Activated CD4-positive, CD25-positive, alpha-beta regulatory T cell treated with anti-CD3 and anti-CD28 coated beads, Interleukin-2, amount 50 U/mL, for 24 hours (primary cell): Measurements from ENCODE around the gene ITCH.
"Not testable (repeated sequence)": the region's sequence is repeated elsewhere in the genome, so short reads cannot be mapped to it uniquely, and the experiment has no call there.

Experiments used
- ATAC-seq, 2 donors: fragments of 150-1000 bp; cut with Tn5 transposase; one replicate each; pipeline ENCODE4 v1.10.0; 2021; ENCODE audit warnings: mild to moderate bottlenecking in 1 of 2, moderate library complexity in 1 of 2

Gene ITCH

DNA sequence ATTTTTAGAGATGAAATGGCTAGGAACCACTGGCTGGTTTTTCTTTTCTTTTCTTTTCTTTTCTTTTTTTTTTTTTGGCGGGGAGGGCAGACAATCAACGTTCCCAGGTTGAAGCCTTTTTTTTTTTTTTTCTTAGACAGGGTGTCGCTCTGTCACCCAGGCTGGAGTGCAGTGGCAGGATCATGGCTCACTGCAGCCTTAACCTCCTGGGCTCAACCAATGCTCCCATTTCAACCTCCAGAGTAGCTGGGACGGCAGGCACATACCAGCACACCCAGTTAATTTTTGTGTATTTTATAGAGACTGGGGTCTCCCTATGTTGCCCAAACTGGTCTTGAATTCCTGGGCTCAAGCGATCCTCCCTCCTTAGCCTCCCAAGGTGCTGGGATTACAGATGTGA lies 18.8 kb upstream of the ITCH start:
- ATAC-seq, result no peak

DNA sequence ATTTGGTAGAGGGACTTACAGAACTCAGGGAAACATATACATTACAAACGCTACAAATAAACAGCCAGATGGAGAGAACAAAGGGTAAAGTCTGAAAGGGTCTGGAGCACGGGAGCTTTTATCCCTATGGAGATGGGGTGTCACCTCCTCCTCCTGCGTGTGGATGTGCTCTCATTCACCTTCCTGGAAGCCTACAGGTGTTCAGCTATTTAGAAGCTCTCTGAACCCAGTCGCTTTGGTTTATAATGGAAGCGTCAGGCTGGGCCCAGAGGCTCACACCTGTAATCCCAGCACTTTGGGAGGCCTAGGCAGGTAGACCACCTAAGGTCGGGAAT lies 17.7 kb upstream of the ITCH start:
- ATAC-seq, result no peak

DNA sequence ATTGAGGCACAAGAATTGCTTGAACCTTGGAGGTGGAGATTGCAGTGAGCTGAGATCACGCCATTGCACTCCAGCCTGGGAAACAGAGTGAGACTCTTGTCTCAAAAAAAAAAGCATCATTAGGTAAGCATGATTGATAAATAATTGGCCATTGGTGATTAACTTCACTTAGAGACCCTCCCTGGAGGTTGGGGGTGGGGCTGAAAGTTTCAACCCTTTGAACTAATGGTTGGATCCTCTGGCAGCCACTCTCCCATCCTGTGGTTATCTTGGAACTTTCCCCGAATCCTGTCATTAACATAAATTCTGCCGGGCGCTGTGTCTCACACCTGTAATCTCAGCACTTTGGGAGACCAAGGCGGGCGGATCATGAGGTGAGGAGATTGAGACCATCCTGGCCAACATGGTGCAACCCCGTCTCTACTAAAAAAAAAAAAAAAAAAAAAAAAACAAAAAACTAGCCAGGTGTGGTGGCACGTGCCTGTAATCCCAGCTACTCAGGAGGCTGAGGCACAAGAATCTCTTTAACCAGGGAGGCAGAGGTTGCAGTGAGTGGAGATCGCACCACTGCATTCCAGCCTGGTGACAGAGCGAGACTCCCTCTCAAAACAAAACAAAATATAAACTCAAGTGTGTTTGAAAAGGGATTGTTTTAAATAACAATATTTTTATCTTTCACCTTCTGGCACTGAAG lies 17.1 kb upstream of the ITCH start:
- ATAC-seq, result not testable (repeated sequence)

DNA sequence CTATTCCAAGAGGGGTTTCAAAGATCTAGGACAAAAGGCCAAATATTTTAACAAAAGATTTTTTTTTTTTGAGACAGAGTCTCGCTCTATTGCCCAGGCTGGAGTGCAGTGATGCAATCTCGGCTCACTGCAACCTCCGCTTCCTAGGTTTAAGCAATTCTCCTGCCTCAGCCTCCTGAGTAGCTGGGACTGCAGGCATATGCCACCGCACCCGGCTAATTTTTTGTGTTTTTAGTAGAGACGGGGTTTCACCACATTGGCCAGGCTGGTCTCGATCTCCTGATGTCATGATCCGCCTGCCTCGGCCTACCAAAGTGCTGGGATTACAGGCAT lies 16.6 kb upstream of the ITCH start:
- ATAC-seq, result not testable (repeated sequence)

- ATAC-seq, result no peak
Observed at GRCh38 chr20:34347571-34347970, 15.5 kb upstream of the ITCH start.

- no peak for ATAC-seq
Observed at GRCh38 chr20:34350095-34350494, 13.0 kb upstream of the ITCH start.

- ATAC-seq, result not testable (repeated sequence)
Observed at GRCh38 chr20:34353467-34353866, 9.6 kb upstream of the ITCH start.

DNA sequence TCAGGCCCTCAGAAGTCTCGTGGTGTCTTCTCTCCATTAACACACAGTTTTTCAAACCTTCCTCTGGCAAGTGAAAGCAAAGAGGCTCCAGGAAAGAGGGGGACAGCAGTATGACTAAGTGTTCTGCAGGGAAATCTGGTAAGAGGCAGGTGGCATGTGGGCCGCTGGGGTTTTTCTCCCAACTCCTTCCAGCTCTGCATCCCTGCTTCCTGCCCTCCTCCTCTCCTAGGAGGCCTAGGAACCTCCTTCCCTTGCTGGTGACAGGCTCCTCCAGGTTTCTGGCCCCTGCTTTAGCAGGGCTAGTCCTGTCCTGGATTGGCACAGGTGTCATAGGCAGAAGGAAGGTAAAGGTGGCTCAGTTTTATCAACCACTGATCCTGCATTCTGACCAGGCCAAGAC lies 7.6 kb upstream of the ITCH start:
- ATAC-seq, result no peak

DNA sequence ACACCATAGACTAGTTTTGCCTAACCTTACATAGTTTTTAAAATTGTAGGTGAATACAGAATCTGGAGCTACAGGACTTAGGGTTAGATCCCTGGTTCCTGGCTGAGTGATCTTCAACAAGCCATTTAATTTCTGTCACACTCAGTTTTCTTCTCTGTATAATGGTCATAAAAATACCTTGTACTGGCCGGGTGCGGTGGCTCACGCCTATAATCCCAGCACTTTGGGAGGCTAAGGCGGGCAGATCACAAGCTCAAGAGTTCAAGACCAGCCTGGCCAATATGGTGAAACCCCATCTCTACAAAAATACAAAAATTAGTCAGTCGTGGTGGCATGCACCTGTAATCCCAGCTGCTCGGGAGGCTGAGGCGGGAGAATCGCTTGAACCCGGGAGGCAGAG lies 3.3 kb upstream of the ITCH start:
- not testable (repeated sequence) for ATAC-seq

- no peak for ATAC-seq
Observed at GRCh38 chr20:34362502-34363061, 491 bp upstream of the ITCH start.

DNA sequence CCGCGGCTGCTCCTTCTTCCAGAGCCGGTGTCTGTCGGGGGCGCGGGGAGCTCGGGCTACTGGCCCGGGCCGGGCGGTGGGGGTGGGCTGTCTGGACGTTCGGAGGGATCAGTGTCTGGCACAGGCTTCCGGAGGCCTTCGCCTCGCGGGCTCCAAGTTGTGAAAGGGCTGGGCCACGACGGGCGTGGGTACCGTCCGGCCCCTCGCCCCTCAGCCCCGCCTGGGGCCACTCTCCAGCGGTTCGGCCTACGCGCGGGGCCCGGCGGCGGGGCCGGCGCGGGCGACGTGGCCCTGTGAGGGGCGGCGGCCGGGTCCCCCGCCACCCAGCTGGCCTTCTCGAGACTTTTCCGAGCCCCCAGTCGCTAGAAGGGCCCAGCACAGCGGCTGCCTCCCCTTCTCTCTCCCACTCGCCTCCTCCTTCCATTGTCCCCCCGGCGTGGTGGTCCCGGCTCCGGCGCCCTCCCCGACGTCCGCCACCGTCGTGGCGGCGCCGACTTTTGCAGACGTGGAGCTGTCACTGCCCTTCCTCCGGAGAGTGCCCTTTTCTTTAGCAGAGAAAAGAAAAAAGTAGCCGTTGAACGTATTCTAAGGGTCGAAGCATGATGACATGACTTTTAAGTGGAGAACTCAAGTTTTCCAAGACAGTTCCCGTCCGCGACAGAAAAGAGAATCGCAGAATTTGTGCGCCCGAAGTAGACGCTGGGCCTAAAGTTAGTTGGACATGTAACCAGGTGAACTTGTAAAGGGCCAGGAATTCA lies 571 bp downstream of the ITCH start:
- peak; percentile 41 to 47 for ATAC-seq

- no peak for ATAC-seq
Observed at GRCh38 chr20:34364223-34364506, 1.1 kb downstream of the ITCH start.

- no peak for ATAC-seq
Observed at GRCh38 chr20:34365765-34366213, 2.7 kb downstream of the ITCH start.

DNA sequence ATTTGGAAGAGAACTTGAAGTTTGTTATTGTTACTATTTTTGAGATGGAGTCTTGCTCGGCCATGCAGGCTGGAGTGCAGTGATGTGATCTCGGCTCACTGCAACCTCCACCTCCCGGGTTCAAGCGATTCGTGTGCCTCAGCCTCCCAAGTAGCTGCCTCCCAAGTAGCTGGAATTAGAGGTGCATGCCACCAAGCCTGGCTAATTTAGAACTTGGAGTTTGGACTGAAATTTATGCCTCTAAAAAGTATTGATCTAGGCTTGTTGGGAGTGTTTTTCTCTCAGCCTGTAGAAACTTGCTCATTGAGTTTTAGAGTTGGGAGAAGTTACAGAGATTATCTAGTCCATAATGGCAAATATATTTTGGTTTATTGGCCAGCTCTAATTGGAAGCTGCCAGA lies 4.1 kb downstream of the ITCH start:
- ATAC-seq, result no peak

GRCh38 chr20:34367911-34368310 lies 4.8 kb downstream of the ITCH start:
- not testable (repeated sequence) for ATAC-seq

DNA sequence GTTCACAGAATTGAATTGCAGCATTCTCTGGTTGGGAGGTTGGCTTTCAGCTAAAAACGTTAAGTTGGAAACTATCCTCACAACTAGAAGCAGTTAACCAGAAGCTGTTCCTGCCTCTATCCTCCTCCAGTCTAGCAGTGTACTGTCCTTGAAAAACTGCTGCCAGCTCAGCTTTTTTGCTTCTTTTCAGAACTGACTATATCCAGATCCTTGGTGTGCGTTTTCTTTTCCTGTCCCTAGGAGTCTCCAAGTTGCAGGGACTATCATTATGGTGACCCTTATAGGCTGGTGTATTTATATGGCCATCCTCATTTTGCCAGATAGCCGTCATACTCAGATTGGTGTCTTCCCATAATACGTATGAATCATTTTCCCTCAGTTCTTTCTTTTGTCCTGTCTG lies 5.5 kb downstream of the ITCH start:
- ATAC-seq, result no peak

DNA sequence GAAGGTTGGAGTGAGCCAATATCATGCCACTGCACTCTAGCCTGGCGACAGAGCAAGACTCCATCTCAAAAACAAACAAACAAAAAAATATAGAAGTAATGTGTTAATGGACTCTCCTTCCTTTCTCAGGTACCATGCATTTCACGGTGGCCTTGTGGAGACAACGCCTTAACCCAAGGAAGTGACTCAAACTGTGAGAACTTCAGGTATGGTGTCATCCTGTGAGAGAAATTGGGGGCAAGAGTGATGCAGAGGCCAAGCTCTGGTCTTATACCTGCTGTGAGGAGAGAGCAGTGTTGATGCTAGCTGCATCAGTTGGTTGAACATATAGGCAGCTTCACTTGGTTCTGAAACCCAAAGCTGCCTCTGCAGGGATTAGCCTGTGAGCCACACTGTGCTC lies 6.2 kb downstream of the ITCH start:
- ATAC-seq, result peak; percentile 68 to 79

- no peak for ATAC-seq
Observed at GRCh38 chr20:34370062-34370461, 7.0 kb downstream of the ITCH start.

DNA sequence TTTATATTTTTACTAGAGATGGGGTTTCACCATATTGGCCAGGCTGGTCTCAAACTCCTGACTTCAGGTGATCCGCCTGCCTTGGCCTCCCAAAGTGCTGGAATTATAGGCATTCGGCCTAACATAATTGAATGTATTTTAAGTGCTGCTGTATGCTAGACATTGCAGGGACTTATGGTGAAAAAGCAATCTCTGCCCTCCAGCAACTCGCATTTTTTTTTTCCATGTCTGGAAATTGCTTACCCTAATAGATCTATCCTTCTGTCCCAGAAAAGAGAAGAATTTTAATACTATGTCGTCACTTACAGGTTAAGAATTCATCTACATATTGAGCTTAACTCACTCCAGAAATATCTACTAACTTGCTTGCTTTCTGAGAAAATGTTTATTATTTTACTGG lies 10.4 kb downstream of the ITCH start:
- ATAC-seq, result no peak

GRCh38 chr20:34374209-34374760 lies 11.2 kb downstream of the ITCH start:
- ATAC-seq, result no peak

- ATAC-seq, result no peak
Observed at GRCh38 chr20:34375977-34376430, 12.9 kb downstream of the ITCH start.

DNA sequence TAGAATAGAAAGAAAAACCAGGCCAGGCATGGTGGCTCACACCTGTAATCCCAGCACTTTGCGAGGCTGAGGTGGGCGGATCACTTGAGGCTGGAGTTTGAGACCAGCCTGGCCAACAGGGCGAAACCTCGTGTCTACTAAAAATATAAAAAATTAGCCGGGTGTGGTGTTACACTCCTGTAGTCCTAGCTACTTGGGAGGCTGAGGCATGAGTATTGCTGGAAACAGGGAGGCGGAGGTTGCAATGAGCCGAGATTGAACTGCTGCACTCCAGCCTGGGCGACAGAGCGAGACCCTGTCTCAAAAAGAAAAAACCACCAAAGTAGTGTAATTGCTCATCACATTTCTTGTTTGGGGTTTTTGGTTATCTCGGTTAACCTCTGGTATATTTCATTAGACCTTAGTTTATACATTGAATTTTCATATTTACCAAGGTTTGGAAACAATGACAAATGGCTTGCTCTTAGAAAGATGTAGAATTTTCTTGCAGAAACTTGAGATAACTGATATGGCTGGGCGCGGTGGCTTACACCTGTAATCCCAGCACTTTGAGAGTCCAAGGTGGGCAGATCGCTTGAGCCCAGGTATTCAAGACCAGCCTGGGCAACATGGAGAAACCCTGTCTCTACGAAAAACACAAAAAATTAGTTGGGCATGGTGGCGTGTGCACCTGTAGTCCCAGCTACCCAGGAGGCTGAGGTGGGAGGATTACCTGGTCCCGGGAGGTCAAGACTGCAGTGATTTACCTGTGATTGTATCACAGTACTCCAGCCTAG lies 14.2 kb downstream of the ITCH start:
- ATAC-seq, result peak; percentile 51 to 69

- no peak for ATAC-seq
Observed at GRCh38 chr20:34382174-34382573, 19.1 kb downstream of the ITCH start.
